GM21360 (cell line): ENCODE data around the gene SPOCD1.
"Not testable (repeated sequence)": the region's sequence is repeated elsewhere in the genome, so short reads cannot be mapped to it uniquely, and the experiment has no call there.

Experiments used
- ATAC-seq: cut with Tn5 transposase; IDR thresholded peaks from one replicate; pipeline ENCODE4 v1.9.1; 2021; ENCODE audit warnings: mild to moderate bottlenecking, moderate library complexity; ENCODE audit not compliant: unreplicated experiment

SPOCD1 gene

GRCh38 chr1:31830065-31830464 lies 14.2 kb upstream of the SPOCD1 start:
- ATAC-seq: no peak

- no peak for ATAC-seq
Measured at GRCh38 chr1:31828926-31829690, 13.3 kb upstream of the SPOCD1 start.

- ATAC-seq: no peak
Measured at GRCh38 chr1:31828341-31828740, 12.5 kb upstream of the SPOCD1 start.

GRCh38 chr1:31823780-31824179 lies 8.0 kb upstream of the SPOCD1 start:
- ATAC-seq: no peak

GRCh38 chr1:31822766-31823165 lies 6.9 kb upstream of the SPOCD1 start:
- ATAC-seq: no peak

GRCh38 chr1:31820196-31820595 lies 4.4 kb upstream of the SPOCD1 start:
- ATAC-seq: not testable (repeated sequence)

- no peak for ATAC-seq
Measured at GRCh38 chr1:31818206-31818605, 2.4 kb upstream of the SPOCD1 start.

GRCh38 chr1:31816947-31817346 lies 1.1 kb upstream of the SPOCD1 start:
- ATAC-seq: not testable (repeated sequence)

GRCh38 chr1:31816501-31816900 lies 679 bp upstream of the SPOCD1 start:
- ATAC-seq: not testable (repeated sequence)

- no peak for ATAC-seq
Measured at GRCh38 chr1:31815307-31815645, 546 bp downstream of the SPOCD1 start.

- no peak for ATAC-seq
Measured at GRCh38 chr1:31814631-31815306, 1.1 kb downstream of the SPOCD1 start.

GRCh38 chr1:31814041-31814511 lies 1.7 kb downstream of the SPOCD1 start:
- ATAC-seq: no peak

GRCh38 chr1:31812158-31812829 lies 3.5 kb downstream of the SPOCD1 start:
- ATAC-seq: no peak

GRCh38 chr1:31811605-31812004 lies 4.2 kb downstream of the SPOCD1 start:
- no peak for ATAC-seq

- no peak for ATAC-seq
Measured at GRCh38 chr1:31809698-31810097, 6.1 kb downstream of the SPOCD1 start.

- ATAC-seq: no peak
Measured at GRCh38 chr1:31807273-31808048, 8.4 kb downstream of the SPOCD1 start.

GRCh38 chr1:31805318-31805717 lies 10.5 kb downstream of the SPOCD1 start:
- no peak for ATAC-seq

GRCh38 chr1:31804098-31804497 lies 11.7 kb downstream of the SPOCD1 start:
- ATAC-seq: no peak

- ATAC-seq: no peak
Measured at GRCh38 chr1:31803610-31804009, 12.2 kb downstream of the SPOCD1 start.

GRCh38 chr1:31802190-31803150 lies 13.4 kb downstream of the SPOCD1 start:
- no peak for ATAC-seq
